OCI-M1 (cell line): Measurements from ENCODE around the gene ZNF654.
"Not testable (repeated sequence)": the region's sequence is repeated elsewhere in the genome, so short reads cannot be mapped to it uniquely, and the experiment has no call there.

Source experiments
- DNase-seq: peaks from one replicate; lab custom pipeline; 2025; lab: John Stamatoyannopoulos, UW

Gene ZNF654

GRCh38 chr3:88142094-88142624, 83.1 kb downstream of the ZNF654 start:
- DNase-seq, result no peak

- DNase-seq, result peak; percentile 81
These were observed 88.2 kb downstream of the ZNF654 start for GRCh38 chr3:88147261-88147660.

GRCh38 chr3:88148651-88149050, 89.6 kb downstream of the ZNF654 start:
- DNase-seq, result no peak

DNA sequence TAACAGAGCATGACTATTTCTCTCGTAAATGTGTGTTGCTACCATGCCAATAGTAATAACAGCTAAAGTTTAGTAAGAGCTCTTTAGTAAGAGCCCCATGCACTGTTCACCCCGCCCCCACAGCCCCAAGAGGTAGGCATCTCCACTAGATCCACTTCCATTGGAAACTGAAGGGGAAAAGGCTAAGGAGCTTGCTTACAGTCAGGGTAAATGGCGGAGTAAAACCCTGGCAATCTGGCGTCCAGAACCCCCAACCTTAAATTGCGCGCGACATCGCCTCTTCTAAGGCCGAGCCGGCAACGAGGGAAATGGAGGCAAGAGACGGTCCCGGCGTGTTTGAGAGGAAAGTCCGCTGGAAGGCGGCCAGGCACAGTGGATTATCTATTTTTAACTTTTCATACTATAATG, 90.0 kb downstream of the ZNF654 start:
- DNase-seq, result no peak

- peak; percentile 97 for DNase-seq
These were observed 90.7 kb downstream of the ZNF654 start, which contains the start of gene C3orf38 for GRCh38 chr3:88149509-88150362. Gene C3orf38, plus strand, starts transcription at chr3:88149959. Its CDS starts 94 bp downstream, at chr3:88150053.

GRCh38 chr3:88150371-88150770, 91.3 kb downstream of the ZNF654 start:
- DNase-seq, result peak; percentile 78

GRCh38 chr3:88150806-88151205, 91.8 kb downstream of the ZNF654 start:
- DNase-seq, result peak; percentile 78

DNA sequence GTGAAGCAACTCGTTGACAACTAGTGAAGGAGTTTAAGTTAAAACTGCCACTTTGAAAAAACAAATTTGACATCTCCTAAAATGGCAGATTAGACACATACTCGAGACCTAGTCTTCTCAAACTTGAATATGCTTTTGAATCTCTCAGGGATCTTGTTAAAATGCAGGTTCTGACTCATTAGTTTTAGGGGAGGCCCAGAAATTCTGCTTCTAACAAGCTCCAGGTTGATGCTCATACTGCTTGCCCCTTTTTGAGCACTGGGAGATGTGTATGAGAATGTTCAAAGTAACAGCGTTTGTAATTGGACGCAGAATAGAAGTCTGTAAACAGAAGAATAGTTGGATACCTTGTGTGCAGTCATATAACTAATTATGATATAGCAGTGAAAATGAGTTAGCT, 92.3 kb downstream of the ZNF654 start:
- no peak for DNase-seq

DNA sequence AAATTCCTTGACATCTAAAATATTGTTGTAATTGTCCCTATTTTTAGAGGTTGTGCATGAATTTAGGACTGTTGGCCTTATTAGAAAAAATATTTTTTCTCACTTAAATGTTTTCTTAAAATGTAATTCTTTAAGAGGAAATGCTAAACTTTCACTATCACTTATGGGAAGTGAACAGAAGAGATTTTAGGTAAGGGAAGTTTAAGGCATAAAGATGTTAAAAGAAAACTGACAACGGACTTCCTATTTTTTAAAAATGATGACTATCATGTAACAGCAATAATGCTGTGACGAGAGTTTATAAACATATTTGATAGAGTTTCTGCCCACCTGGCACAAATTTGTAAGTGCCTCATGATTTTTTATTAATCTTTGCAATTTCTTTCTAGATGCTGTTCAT, 93.8 kb downstream of the ZNF654 start:
- no peak for DNase-seq

GRCh38 chr3:88166419-88166971, 107.4 kb downstream of the ZNF654 start:
- DNase-seq, result no peak

DNA sequence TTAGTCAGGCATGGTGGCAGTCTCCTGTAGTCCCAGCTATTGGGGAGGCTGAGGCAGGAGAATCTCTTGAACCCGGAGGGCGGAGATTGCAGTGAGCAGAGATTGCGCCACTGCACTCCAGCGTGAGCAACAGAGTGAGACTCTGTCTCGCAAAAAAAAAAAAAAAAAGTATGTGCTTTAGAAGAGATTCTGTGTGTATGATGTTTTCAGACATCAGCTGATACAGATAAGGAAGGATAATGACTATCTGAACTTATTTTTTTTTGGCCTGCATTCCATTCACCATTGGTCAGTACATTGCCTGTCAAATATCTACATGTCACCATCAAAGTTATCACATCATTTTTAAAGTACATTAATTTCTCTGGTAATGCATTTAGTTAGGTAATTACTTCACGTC, 108.1 kb downstream of the ZNF654 start:
- no peak for DNase-seq

DNA sequence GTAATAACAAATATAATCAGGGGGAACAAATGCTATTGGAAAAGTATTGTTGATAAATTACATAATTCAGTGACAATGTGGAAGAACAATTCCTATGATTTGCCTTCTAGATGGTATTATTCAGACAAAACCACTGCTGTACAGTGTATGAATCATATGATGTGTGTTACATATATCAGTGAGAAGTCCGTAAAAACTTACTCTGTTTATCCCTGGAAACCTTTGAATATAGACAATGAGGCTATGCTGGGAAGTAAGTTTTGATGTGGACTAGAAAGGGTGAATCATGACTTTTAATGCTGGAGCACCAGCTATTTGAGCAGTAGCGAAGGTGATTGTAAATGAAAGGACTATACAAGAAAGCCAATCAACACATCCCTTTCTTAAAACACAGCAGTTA, 108.6 kb downstream of the ZNF654 start:
- DNase-seq, result no peak

GRCh38 chr3:88168171-88168570, 109.1 kb downstream of the ZNF654 start:
- no peak for DNase-seq

DNA sequence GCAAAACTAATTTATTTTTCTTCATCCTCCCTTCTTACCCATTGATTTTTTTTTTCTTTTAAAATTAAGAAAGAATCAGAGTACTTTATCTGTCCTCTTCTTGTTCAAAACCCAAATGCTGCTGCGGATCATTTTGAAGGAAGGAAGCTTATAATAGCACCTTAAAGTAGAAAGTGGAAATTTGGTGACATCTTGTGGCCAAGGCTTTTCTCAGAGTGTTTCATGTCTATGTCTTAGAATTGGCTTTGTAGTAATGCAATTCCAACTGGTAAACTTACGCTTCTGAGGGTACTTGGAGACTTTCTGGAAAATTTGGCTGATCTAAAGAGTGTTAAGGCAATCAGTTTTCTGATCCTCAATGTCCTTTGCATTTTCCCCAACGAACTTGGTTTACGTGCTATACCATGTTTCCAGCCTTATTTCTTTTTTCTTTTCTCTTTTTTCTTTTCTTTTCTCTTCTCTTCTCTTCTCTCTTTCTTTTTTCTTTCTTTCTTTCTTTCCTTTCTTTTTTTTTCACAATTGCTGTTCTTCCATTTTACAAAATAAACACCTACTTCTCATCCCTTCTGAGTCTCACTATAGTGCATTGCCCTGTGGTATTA, 121.4 kb downstream of the ZNF654 start:
- peak; percentile 87 for DNase-seq

DNA sequence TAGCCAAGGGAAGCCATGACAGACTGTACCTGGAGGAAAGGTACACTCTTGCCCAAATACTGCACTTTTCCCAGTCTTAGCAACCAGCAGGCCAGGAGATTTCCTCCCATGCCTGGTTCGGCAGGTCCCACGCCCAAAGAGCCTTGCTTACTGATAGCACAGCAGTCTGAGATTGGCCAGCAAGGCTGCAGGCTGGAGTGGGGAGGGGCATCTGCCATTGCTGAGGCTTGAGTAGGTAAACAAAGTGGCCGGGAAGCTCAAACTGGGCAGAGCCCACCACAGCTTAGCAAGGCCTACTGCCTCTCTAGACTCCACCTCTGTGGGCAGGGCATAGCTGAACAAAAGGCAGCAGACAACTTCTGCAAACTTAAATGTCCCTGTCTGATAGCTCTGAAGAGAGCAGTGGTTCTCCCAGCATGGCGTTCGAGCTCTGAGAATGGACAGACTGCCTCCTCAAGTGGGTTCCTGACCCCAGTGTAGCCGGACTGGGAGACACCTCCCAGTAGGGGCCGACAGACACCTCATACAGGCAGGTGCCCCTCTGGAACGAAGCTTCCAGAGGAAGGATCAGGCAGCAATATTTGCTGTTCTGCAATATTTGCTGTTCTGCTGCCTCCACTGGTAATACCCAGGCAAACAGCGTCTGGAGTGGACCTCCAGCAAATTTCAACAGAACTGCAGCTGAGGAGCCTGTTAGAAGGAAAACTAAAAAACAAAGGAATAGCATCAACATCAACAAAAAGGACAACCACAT, 123.3 kb downstream of the ZNF654 start:
- DNase-seq, result not testable (repeated sequence)

- DNase-seq, result no peak
These were observed 129.4 kb downstream of the ZNF654 start for GRCh38 chr3:88188436-88188835.

GRCh38 chr3:88189361-88189810, 130.3 kb downstream of the ZNF654 start:
- DNase-seq, result peak; percentile 39

- peak; percentile 25 for DNase-seq
These were observed 132.9 kb downstream of the ZNF654 start for GRCh38 chr3:88191872-88192409.

DNA sequence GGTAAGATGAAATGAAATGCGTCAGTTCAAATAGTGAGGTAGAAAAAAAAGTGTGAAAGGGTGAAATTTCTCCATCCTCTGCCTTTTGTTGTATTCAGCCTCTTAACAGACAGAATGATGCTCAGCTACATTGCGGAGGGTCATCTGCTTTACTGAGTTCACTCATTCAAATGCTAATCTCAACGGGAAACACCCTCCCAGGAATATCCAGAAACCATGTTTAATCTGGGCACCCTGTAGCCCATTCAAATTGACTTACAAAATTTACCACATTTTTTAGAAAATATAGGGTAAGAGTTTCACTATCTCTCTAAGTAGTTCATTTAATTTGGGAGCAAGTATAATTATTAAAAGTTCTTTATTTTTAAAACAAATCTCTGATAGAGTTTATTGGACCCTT, 133.6 kb downstream of the ZNF654 start:
- no peak for DNase-seq
